Activated T-helper 1 cell treated with anti-CD3 and anti-CD28 coated beads, Interleukin-12 subunit alpha, Interleukin-12 subunit beta, Interleukin-2, Interleukin-4 antibody, amounts not matched to agents 30 ng/mL and 10 ng/mL and 1 ng/mL, durations not matched to agents 14 hours and 24 hours and 36 hours (primary cell): ENCODE measurements around the gene LRMDA. TPM values are rescaled to one million over a fixed set of nuclear protein-coding genes. Genes with fewer than 3 reads are reported as not detected.

Experiments
- DNase-seq: peaks from one replicate; pipeline ENCODE4 v3.0.0; 2021; ENCODE audit warnings: low spot score
- H3K27ac Mint-ChIP-seq: one replicate; pipeline ENCODE4 v1.8.0; 2021; ENCODE audit warnings: mild to moderate bottlenecking, mixed read lengths
- H3K27me3 Mint-ChIP-seq: one replicate; pipeline ENCODE4 v1.8.0; 2022; ENCODE audit warnings: mild to moderate bottlenecking, moderate library complexity, mixed read lengths; ENCODE audit not compliant: insufficient read depth
- H3K36me3 Mint-ChIP-seq: one replicate; pipeline ENCODE4 v1.8.0; 2021; ENCODE audit warnings: low read depth, mixed read lengths
- H3K4me1 Mint-ChIP-seq: one replicate; pipeline ENCODE4 v1.8.0; 2021; ENCODE audit warnings: low read depth, mixed read lengths
- H3K4me3 Mint-ChIP-seq: one replicate; pipeline ENCODE4 v1.8.0; 2021; ENCODE audit warnings: mild to moderate bottlenecking, moderate library complexity, mixed read lengths
- H3K9me3 Mint-ChIP-seq: one replicate; pipeline ENCODE4 v1.8.0; 2021; ENCODE audit warnings: mixed read lengths
- intact Hi-C: fragments of 100-400 bp; cut with micrococcal nuclease; formaldehyde crosslinking; loops from one replicate; pipeline ENCODE4 v1.15.1; 2024
- total RNA-seq: library from RNA; stranded (reverse); gene quantifications from 2 replicates; pipeline ENCODE4 v1.2.3, GENCODE V29; 2022

The LRMDA gene
- total RNA-seq, 1 donor from 2014 or later = not detected

DNA sequence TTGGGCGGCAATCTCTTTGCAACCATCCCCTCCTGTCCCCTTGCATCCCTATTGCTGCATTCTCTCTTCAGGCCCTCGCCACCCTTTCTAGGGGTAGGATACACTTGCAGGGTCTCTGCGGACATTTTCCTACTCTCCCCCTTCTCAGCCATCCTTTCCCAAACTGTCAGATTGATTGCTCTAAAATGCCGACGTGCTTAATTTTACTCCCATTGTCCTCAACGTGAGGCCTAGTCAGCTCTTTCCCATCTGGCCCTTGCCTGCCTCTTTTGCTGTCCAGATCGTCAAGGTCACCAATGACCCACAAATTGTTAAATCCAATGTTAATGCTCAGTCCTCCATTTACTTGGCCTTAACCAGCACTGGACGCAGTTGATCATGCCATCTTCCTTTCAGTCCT, 12.7 kb upstream of the LRMDA start:
- DNase-seq = no peak
- H3K4me3 Mint-ChIP-seq = no peak overlapping the region
- H3K9me3 Mint-ChIP-seq = no peaks in the 10 kb centered on the region
- H3K27ac Mint-ChIP-seq = no peak overlapping the region
- intact Hi-C loops = no loop called here
- no peaks in the 10 kb centered on the region for H3K4me1 Mint-ChIP-seq
- no peaks in the 10 kb centered on the region for H3K36me3 Mint-ChIP-seq
- H3K27me3 Mint-ChIP-seq = peaks cover 1% of the 10 kb centered on the region

GRCh38 chr10:75422913-75423312, 8.5 kb upstream of the LRMDA start:
- Mint-ChIP-seq H3K36me3 (no peaks in the 10 kb centered on the region), H3K9me3 (no peaks in the 10 kb centered on the region), H3K27ac (no peak overlapping the region), H3K4me3 (no peak overlapping the region), H3K4me1 (no peaks in the 10 kb centered on the region), H3K27me3 (peaks cover 3% of the 10 kb centered on the region)
- DNase-seq = no peak
- intact Hi-C loops = no loop called here

- H3K4me3 Mint-ChIP-seq = no peak overlapping the region
- H3K27me3 Mint-ChIP-seq = peaks cover 14% of the 10 kb centered on the region
- no peak overlapping the region for H3K27ac Mint-ChIP-seq
- H3K4me1 Mint-ChIP-seq = no peaks in the 10 kb centered on the region
- H3K36me3 Mint-ChIP-seq = no peaks in the 10 kb centered on the region
- no peaks in the 10 kb centered on the region for H3K9me3 Mint-ChIP-seq
- DNase-seq = no peak
- intact Hi-C loops = no loop called here
Measured at GRCh38 chr10:75424571-75424970, 6.9 kb upstream of the LRMDA start.

GRCh38 chr10:75425291-75426079, 5.9 kb upstream of the LRMDA start:
- H3K36me3 Mint-ChIP-seq = peaks cover under 1% of the 10 kb centered on the region
- H3K27me3 Mint-ChIP-seq = peaks cover 22% of the 10 kb centered on the region
- no peak for DNase-seq
- H3K4me3 Mint-ChIP-seq = no peak overlapping the region
- H3K4me1 Mint-ChIP-seq = no peaks in the 10 kb centered on the region
- no peaks in the 10 kb centered on the region for H3K9me3 Mint-ChIP-seq
- no peak overlapping the region for H3K27ac Mint-ChIP-seq
- intact Hi-C loops = no loop called here

DNA sequence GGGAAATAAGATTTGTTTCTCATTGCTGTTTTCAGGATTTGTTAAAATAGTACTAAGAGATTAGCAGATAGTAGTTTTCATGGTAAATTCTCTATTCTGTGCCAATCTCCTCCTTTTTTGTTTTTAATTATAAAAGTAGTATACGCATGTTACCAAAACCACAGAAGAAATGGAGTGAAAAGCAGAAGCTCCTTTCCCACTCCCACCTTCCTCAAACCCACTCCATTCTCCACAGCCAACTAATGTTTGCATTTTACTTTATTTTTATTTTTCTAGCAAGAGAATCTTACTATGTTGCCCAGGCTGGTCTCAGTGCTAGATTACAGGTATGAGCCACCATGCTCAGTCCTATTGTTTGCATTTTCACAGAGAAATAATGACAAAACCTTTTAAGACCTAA, 4.5 kb upstream of the LRMDA start:
- no peak overlapping the region for H3K4me3 Mint-ChIP-seq
- H3K27me3 Mint-ChIP-seq = peaks cover 27% of the 10 kb centered on the region
- no peaks in the 10 kb centered on the region for H3K4me1 Mint-ChIP-seq
- H3K27ac Mint-ChIP-seq = no peak overlapping the region
- peaks cover 2% of the 10 kb centered on the region for H3K36me3 Mint-ChIP-seq
- H3K9me3 Mint-ChIP-seq = no peaks in the 10 kb centered on the region
- intact Hi-C loops = no loop called here
- DNase-seq = no peak

DNA sequence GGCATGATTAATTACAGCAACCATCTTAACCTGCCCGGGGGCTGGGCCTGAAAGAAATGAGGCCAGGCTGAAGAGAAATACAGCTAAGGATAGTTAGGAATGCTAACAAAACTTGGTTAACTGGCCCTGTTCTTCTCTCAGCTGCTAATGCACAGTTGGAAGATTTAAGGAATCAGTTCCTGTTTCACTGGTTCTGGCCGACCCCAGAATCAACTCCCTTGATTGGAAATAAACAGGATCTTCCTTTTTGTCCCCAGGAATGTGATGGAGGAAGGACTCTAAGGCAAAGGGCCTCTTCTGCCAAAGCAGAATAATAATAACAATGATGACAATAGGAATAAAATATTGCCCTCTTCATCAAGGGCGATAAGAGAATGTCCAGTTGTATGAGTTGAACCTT, 3.5 kb upstream of the LRMDA start:
- DNase-seq = no peak
- Mint-ChIP-seq H3K4me3 (no peak overlapping the region), H3K4me1 (no peaks in the 10 kb centered on the region), H3K9me3 (no peaks in the 10 kb centered on the region), H3K27ac (no peak overlapping the region), H3K36me3 (peaks cover 2% of the 10 kb centered on the region), H3K27me3 (peaks cover 36% of the 10 kb centered on the region)
- intact Hi-C loops = no loop called here

GRCh38 chr10:75428434-75429158, 2.8 kb upstream of the LRMDA start:
- Mint-ChIP-seq H3K36me3 (peaks cover 2% of the 10 kb centered on the region), H3K27me3 (peaks cover 42% of the 10 kb centered on the region), H3K9me3 (no peaks in the 10 kb centered on the region), H3K4me1 (no peaks in the 10 kb centered on the region), H3K27ac (no peak overlapping the region), H3K4me3 (no peak overlapping the region)
- intact Hi-C loops = no loop called here
- no peak for DNase-seq

DNA sequence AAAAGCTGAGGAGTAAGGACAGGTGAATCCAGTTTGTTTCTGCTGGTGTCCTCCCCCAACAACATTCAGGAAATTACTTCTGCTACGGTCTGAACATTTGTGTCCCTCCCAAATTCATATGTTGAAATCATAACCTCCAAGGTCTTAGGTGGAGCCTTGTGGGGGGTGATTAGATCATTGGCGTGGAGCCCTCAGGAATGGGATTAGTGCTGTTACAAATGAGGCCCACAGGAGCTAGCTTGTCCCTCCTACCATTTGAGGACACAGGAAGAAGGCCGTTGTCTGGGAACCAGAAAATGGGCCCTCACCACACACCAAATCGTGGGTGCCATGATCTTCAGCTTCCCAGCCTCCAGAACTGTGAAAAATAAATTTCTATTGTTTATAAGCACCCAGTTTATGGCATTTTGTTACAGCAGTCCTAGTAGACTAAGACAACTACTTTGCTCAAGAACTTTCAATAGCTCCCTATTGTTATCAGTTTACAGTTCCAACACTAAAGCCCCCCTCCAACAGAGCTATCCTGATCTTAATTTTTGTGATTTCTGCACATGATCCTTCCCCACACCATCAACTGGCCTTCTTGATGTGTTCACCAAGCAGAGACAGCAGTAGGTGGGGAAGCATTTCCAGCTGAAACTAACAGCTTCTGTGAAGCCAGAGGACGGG, 2.1 kb upstream of the LRMDA start:
- intact Hi-C loops = no loop called here
- H3K27me3 Mint-ChIP-seq = peaks cover 43% of the 10 kb centered on the region

GRCh38 chr10:75430000-75430763, 1.2 kb upstream of the LRMDA start:
- peaks cover 47% of the 10 kb centered on the region for H3K27me3 Mint-ChIP-seq
- H3K36me3 Mint-ChIP-seq = peaks cover 2% of the 10 kb centered on the region
- intact Hi-C loops = no loop called here
- no peak overlapping the region for H3K27ac Mint-ChIP-seq
- no peak overlapping the region for H3K4me3 Mint-ChIP-seq
- no peak for DNase-seq
- H3K4me1 Mint-ChIP-seq = no peaks in the 10 kb centered on the region
- H3K9me3 Mint-ChIP-seq = no peaks in the 10 kb centered on the region

More for the DNA sequence above, 2.1 kb upstream of the LRMDA start:
- Mint-ChIP-seq H3K27ac (no peak overlapping the region), H3K4me1 (no peaks in the 10 kb centered on the region), H3K9me3 (no peaks in the 10 kb centered on the region), H3K36me3 (peaks cover 2% of the 10 kb centered on the region), H3K4me3 (no peak overlapping the region)
- DNase-seq = no peak

DNA sequence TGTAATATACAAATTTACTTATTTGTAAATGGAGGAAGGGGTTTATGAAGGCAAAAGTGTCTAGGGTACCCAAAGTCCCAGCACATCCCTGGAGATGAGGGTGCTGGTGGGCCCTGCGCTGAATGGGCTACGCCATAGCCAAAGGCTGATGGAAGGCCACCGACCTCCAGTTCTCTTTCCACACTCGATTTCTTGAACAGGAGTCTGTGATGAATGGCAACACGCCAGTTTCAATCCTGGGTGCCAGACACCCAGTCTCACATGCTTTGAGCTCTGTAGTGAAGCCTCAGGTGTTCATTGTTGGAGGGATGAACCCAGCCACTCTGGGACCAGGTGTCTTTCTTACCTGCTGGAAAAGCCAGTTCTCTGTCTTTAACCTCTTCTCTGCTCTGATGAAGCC, 752 bp downstream of the LRMDA start:
- H3K4me3 Mint-ChIP-seq = no peak overlapping the region
- intact Hi-C loops = no loop called here
- peaks cover 2% of the 10 kb centered on the region for H3K36me3 Mint-ChIP-seq
- no peak overlapping the region for H3K27ac Mint-ChIP-seq
- no peaks in the 10 kb centered on the region for H3K4me1 Mint-ChIP-seq
- no peak for DNase-seq
- H3K9me3 Mint-ChIP-seq = no peaks in the 10 kb centered on the region
- H3K27me3 Mint-ChIP-seq = peaks cover 48% of the 10 kb centered on the region

- DNase-seq = no peak
- Mint-ChIP-seq H3K27me3 (peaks cover 50% of the 10 kb centered on the region), H3K36me3 (peaks cover 2% of the 10 kb centered on the region), H3K27ac (no peak overlapping the region), H3K9me3 (no peaks in the 10 kb centered on the region), H3K4me1 (no peaks in the 10 kb centered on the region), H3K4me3 (no peak overlapping the region)
- intact Hi-C loops = no loop called here
Measured at GRCh38 chr10:75432763-75433162, 1.3 kb downstream of the LRMDA start.

GRCh38 chr10:75433216-75433615, 1.8 kb downstream of the LRMDA start:
- intact Hi-C loops = no loop called here
- Mint-ChIP-seq H3K4me3 (no peak overlapping the region), H3K27me3 (peaks cover 51% of the 10 kb centered on the region)

More at GRCh38 chr10:75433216-75433615, 1.8 kb downstream of the LRMDA start:
- Mint-ChIP-seq H3K27ac (no peak overlapping the region), H3K4me1 (no peaks in the 10 kb centered on the region), H3K36me3 (peaks cover 2% of the 10 kb centered on the region), H3K9me3 (no peaks in the 10 kb centered on the region)
- DNase-seq = no peak
